ENCODE measurements around the gene HMBS. TPM values are rescaled to one million over a fixed set of nuclear protein-coding genes. Genes with fewer than 3 reads are reported as not detected.
A peak's percentile ranks its signal among the peaks of the same experiment; 100 is the strongest.
"Not testable (repeated sequence)": the region's sequence is repeated elsewhere in the genome, so short reads cannot be mapped to it uniquely, and the experiment has no call there.

Gene HMBS
- total RNA-seq = 10.9 and 11.9 TPM in 2 replicates
- 34.5 and 37.7 TPM in 2 replicates for polyA plus RNA-seq

DNA sequence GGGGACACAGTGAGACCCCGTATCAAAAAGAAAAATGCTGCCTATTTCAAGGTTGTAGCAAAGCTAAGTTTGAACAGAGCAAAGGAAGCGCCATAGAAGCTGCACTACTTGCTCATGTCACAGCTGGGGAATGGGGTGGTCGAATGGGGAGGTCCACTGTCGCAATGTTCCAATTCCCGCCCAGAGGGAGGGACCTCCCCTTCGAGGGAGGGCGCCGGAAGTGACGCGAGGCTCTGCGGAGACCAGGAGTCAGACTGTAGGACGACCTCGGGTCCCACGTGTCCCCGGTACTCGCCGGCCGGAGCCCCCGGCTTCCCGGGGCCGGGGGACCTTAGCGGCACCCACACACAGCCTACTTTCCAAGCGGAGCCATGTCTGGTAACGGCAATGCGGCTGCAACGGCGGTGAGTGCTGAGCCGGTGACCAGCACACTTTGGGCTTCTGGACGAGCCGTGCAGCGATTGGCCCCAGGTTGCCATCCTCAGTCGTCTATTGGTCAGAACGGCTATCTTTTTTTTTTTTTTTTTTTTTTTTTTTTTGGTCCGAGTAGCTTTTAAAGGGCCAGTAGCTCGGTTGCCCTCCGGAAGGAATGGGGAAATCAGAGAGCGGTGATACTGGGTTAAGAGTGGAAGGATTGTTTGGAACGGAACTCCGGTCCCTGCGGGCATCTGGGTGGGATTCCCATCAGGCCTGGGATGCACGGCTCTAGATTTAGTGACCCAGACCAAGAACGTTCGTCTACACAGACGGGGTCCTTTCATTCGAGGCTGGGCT, at the start of gene HMBS:
Gene HMBS (plus strand): TSS at position 219 of the 774 bp plus-strand sequence. CDS start 153 bp downstream, at position 372.
- Histone ChIP-seq H3K4me3 (peak within 1 kb of the TSS; percentile 81), H3K36me3 (replicated peaks; ENCODE audit: insufficient read depth, low read depth) (no peaks in the 10 kb centered on the region), H3K27me3 (no peaks in the 10 kb centered on the region), H3K4me1 (ENCODE audit: insufficient read depth) (peaks cover 10% of the 10 kb centered on the region), H3K9me2 (replicated peaks; ENCODE audit: insufficient read depth) (no peaks in the 10 kb centered on the region), H4K20me1 (ENCODE audit: insufficient read depth, poor library complexity, severe bottlenecking) (no peaks in the 10 kb centered on the region), H3K4me2 (peak within 1 kb of the TSS; percentile 95), H2AFZ (peak within 1 kb of the TSS; percentile 83), H3K79me2 (peaks cover 20% of the 10 kb centered on the region), H3K9me3 (ENCODE audit: low read depth) (no peaks in the 10 kb centered on the region), H3K27ac (peak within 1 kb of the TSS; percentile 86)
- peak; percentile 96 for DNase-seq (ENCODE audit: low spot score)
- no peak for TF ChIP-seq EZH2 (IDR thresholded peaks at IDR 0.05; ENCODE audit: borderline replicate concordance)
- no peak for TF ChIP-seq EZH2phosphoT487 (IDR thresholded peaks at IDR 0.05; ENCODE audit: low read depth, severe bottlenecking, unreplicated experiment)
- no peak for TF ChIP-seq CTCF (IDR thresholded peaks at IDR 0.05; ENCODE audit: poor library complexity)
- 3% methylated on average over 45 of the region's 45 CpGs for WGBS (ENCODE audit: low lambda C conversion rate, missing lambda C conversion rate)

DNA sequence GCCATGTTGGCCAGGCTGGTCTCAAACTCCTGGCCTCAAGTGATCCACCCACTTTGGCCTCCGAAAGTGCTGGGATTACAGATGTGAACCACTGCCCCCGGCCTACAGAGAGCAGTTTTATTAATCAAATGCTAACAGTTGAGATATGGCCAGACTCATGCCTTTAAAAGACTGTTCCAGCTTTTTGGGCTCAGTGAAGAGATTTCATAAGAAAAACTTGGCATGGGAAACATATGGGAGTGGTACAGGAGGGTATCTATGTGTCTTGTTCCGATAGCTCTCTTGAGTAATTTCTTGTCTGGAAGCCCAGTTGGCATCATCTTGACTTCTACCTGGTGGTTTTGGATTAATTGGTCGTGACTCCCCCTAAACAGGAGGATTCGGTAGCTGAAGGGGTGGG, 45.8 kb upstream of the HMBS start:
- Histone ChIP-seq H2AFZ (no peak overlapping the region), H3K27me3 (no peaks in the 10 kb centered on the region), H3K27ac (no peak overlapping the region), H3K9me2 (replicated peaks; ENCODE audit: insufficient read depth) (no peaks in the 10 kb centered on the region), H3K4me1 (ENCODE audit: insufficient read depth) (no peaks in the 10 kb centered on the region), H4K20me1 (ENCODE audit: insufficient read depth, poor library complexity, severe bottlenecking) (no peaks in the 10 kb centered on the region), H3K79me2 (no peaks in the 10 kb centered on the region), H3K4me2 (no peak overlapping the region), H3K9me3 (ENCODE audit: low read depth) (no peaks in the 10 kb centered on the region), H3K36me3 (replicated peaks; ENCODE audit: insufficient read depth, low read depth) (no peaks in the 10 kb centered on the region), H3K4me3 (no peak overlapping the region)
- 94% methylated on average over 5 of the region's 5 CpGs for WGBS (ENCODE audit: low lambda C conversion rate, missing lambda C conversion rate)
- no peak for DNase-seq (ENCODE audit: low spot score)
- no peak for TF ChIP-seq EZH2phosphoT487 (IDR thresholded peaks at IDR 0.05; ENCODE audit: low read depth, severe bottlenecking, unreplicated experiment)
- TF ChIP-seq CTCF (IDR thresholded peaks at IDR 0.05; ENCODE audit: poor library complexity) = no peak
- no peak for TF ChIP-seq EZH2 (IDR thresholded peaks at IDR 0.05; ENCODE audit: borderline replicate concordance)

DNA sequence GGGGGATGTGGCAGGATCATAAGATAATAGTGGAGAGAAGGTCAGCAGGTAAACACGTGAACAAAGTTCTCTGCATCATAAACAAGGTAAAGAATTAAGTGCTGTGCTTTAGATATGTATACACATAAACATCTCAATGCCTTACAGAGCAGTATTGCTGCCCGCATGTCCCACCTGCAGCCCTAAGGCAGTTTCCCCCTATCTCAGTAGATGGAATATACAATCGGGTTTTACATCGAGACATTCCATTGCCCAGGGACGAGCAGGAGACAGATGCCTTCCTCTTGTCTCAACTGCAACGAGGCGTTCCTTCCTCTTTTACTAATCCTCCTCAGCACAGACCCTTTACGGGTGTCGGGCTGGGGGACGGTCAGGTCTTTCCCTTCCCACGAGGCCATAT, 45.2 kb upstream of the HMBS start:
- 42% methylated on average over 11 of the region's 11 CpGs for WGBS (ENCODE audit: low lambda C conversion rate, missing lambda C conversion rate)
- not testable (repeated sequence) for H3K27ac ChIP-seq; H3K79me2 ChIP-seq; H3K9me2 ChIP-seq (replicated peaks; ENCODE audit: insufficient read depth); DNase-seq (ENCODE audit: low spot score); H3K9me3 ChIP-seq (ENCODE audit: low read depth); H3K27me3 ChIP-seq; H4K20me1 ChIP-seq (ENCODE audit: insufficient read depth, poor library complexity, severe bottlenecking); H2AFZ ChIP-seq; H3K4me3 ChIP-seq; H3K36me3 ChIP-seq (replicated peaks; ENCODE audit: insufficient read depth, low read depth); H3K4me2 ChIP-seq; H3K4me1 ChIP-seq (ENCODE audit: insufficient read depth)

- no peak overlapping the region for H3K4me3 ChIP-seq
- H3K4me2 ChIP-seq = no peak overlapping the region
- 79% methylated on average over 4 of the region's 4 CpGs for WGBS (ENCODE audit: low lambda C conversion rate, missing lambda C conversion rate)
- no peak overlapping the region for H3K27ac ChIP-seq
- H4K20me1 ChIP-seq (ENCODE audit: insufficient read depth, poor library complexity, severe bottlenecking) = no peaks in the 10 kb centered on the region
- TF ChIP-seq EZH2phosphoT487 (IDR thresholded peaks at IDR 0.05; ENCODE audit: low read depth, severe bottlenecking, unreplicated experiment) = no peak
- TF ChIP-seq CTCF (IDR thresholded peaks at IDR 0.05; ENCODE audit: poor library complexity) = no peak
- TF ChIP-seq EZH2 (IDR thresholded peaks at IDR 0.05; ENCODE audit: borderline replicate concordance) = no peak
- no peaks in the 10 kb centered on the region for H3K36me3 ChIP-seq (replicated peaks; ENCODE audit: insufficient read depth, low read depth)
- no peaks in the 10 kb centered on the region for H3K9me2 ChIP-seq (replicated peaks; ENCODE audit: insufficient read depth)
- no peak for DNase-seq (ENCODE audit: low spot score)
- no peaks in the 10 kb centered on the region for H3K27me3 ChIP-seq
- H3K79me2 ChIP-seq = no peaks in the 10 kb centered on the region
- H2AFZ ChIP-seq = no peak overlapping the region
- H3K4me1 ChIP-seq (ENCODE audit: insufficient read depth) = no peaks in the 10 kb centered on the region
- H3K9me3 ChIP-seq (ENCODE audit: low read depth) = no peaks in the 10 kb centered on the region
These were observed 42.7 kb upstream of the HMBS start for GRCh38 chr11:119041821-119042514.
